Adrenal gland (tissue), 5 donors: ENCODE results near the gene JUND.

Experiments used
- CTCF ChIP-seq, 6 experiments: fragments of 450-650 bp in 4 of 6; fragments of 200-600 bp in 2 of 6; sonication (generic) in 1 of 6; IDR thresholded peaks; 1 replicate in 5 of 6; 2 replicates in 1 of 6; pipeline versions ENCODE4 v1.5.1 to v1.8.0; 2016 to 2021; ENCODE audit warnings: antibody characterized with exemption in 6 of 6, mild to moderate bottlenecking in 2 of 6, moderate library complexity in 1 of 6
- POLR2A ChIP-seq, 2 donors: fragments of 450-650 bp; IDR thresholded peaks; one replicate each; pipeline ENCODE4 v1.6.1; 2017; ENCODE audit warnings: antibody characterized with exemption in 2 of 2, mild to moderate bottlenecking in 2 of 2, moderate library complexity in 1 of 2
- donor health status: DM: no; HTN: no; CAD: no.

GRCh38 chr19:18310118-18310909, 28.9 kb upstream of the JUND start:
- TF ChIP-seq CTCF (IDR thresholded peaks at IDR 0.05) (no peak), POLR2A (IDR thresholded peaks at IDR 0.05) (no peak)
